ENCODE measurements around the gene MYRFL.
A peak's percentile ranks its signal among the peaks of the same experiment; 100 is the strongest.

The MYRFL gene

GRCh38 chr12:69888901-69889300 lies 63.9 kb downstream of the MYRFL start:
- no peaks in the 10 kb centered on the region for H3F3A ChIP-seq (ENCODE audit: insufficient read depth, low read length)
- H3K9me2 ChIP-seq (ENCODE audit: low read depth, low read length) = no peaks in the 10 kb centered on the region
- TF ChIP-seq CTCF (IDR thresholded peaks at IDR 0.05; ENCODE audit: low read length) = no peak
- no peak for TF ChIP-seq EZH2 (IDR thresholded peaks at IDR 0.05; ENCODE audit: borderline replicate concordance, low read length)
- no peaks in the 10 kb centered on the region for H3K36me3 ChIP-seq (ENCODE audit: insufficient read depth, low read length)
- peaks cover 30% of the 10 kb centered on the region for H3K4me1 ChIP-seq (ENCODE audit: insufficient read depth, low read length, severe bottlenecking)
- H3K4me3 ChIP-seq (ENCODE audit: low read depth, low read length, poor library complexity, severe bottlenecking) = no peak overlapping the region
- H3K27me3 ChIP-seq (ENCODE audit: insufficient read depth, low read length) = no peaks in the 10 kb centered on the region
- H4K20me1 ChIP-seq (ENCODE audit: insufficient read depth, low read length) = no peaks in the 10 kb centered on the region
- H3K9me3 ChIP-seq (ENCODE audit: low read length) = no peaks in the 10 kb centered on the region
- no peak overlapping the region for H3K9ac ChIP-seq (ENCODE audit: low read length)
- H3K27ac ChIP-seq (ENCODE audit: low read depth, low read length, poor library complexity, severe bottlenecking) = no peak overlapping the region
- H2AFZ ChIP-seq (ENCODE audit: low read length) = no peak overlapping the region
- no peaks in the 10 kb centered on the region for H3K79me2 ChIP-seq (ENCODE audit: insufficient read depth, low read length)
- no peak overlapping the region for H3K4me2 ChIP-seq (ENCODE audit: low read length)

- H2AFZ ChIP-seq (ENCODE audit: low read length) = no peak overlapping the region
- H3K9me2 ChIP-seq (ENCODE audit: low read depth, low read length) = no peaks in the 10 kb centered on the region
- H4K20me1 ChIP-seq (ENCODE audit: insufficient read depth, low read length) = no peaks in the 10 kb centered on the region
- no peak overlapping the region for H3K4me3 ChIP-seq (ENCODE audit: low read depth, low read length, poor library complexity, severe bottlenecking)
- H3K9me3 ChIP-seq (ENCODE audit: low read length) = no peaks in the 10 kb centered on the region
- H3K27me3 ChIP-seq (ENCODE audit: insufficient read depth, low read length) = no peaks in the 10 kb centered on the region
- TF ChIP-seq EZH2 (IDR thresholded peaks at IDR 0.05; ENCODE audit: borderline replicate concordance, low read length) (no peak), CTCF (IDR thresholded peaks at IDR 0.05; ENCODE audit: low read length) (no peak)
- no peaks in the 10 kb centered on the region for H3K79me2 ChIP-seq (ENCODE audit: insufficient read depth, low read length)
- H3F3A ChIP-seq (ENCODE audit: insufficient read depth, low read length) = no peaks in the 10 kb centered on the region
- H3K4me2 ChIP-seq (ENCODE audit: low read length) = no peak overlapping the region
- H3K36me3 ChIP-seq (ENCODE audit: insufficient read depth, low read length) = no peaks in the 10 kb centered on the region
- peaks cover 48% of the 10 kb centered on the region for H3K4me1 ChIP-seq (ENCODE audit: insufficient read depth, low read length, severe bottlenecking)
- no peak overlapping the region for H3K9ac ChIP-seq (ENCODE audit: low read length)
- peak overlapping the region; percentile 31 for H3K27ac ChIP-seq (ENCODE audit: low read depth, low read length, poor library complexity, severe bottlenecking)
Observed at GRCh38 chr12:69894800-69895383, 69.9 kb downstream of the MYRFL start.

GRCh38 chr12:69896653-69897381 lies 71.8 kb downstream of the MYRFL start:
- no peaks in the 10 kb centered on the region for H3K36me3 ChIP-seq (ENCODE audit: insufficient read depth, low read length)
- peaks cover 67% of the 10 kb centered on the region for H3K4me1 ChIP-seq (ENCODE audit: insufficient read depth, low read length, severe bottlenecking)
- TF ChIP-seq CTCF (IDR thresholded peaks at IDR 0.05; ENCODE audit: low read length) = no peak
- TF ChIP-seq EZH2 (IDR thresholded peaks at IDR 0.05; ENCODE audit: borderline replicate concordance, low read length) = no peak
- H3K4me3 ChIP-seq (ENCODE audit: low read depth, low read length, poor library complexity, severe bottlenecking) = no peak overlapping the region
- no peak overlapping the region; the same call in 1 of the 2 replicates for H3K9ac ChIP-seq (ENCODE audit: low read length)
- H3K79me2 ChIP-seq (ENCODE audit: insufficient read depth, low read length) = no peaks in the 10 kb centered on the region
- H3K9me2 ChIP-seq (ENCODE audit: low read depth, low read length) = no peaks in the 10 kb centered on the region
- peak overlapping the region; percentile 56; the same call in 1 of the 2 replicates for H2AFZ ChIP-seq (ENCODE audit: low read length)
- H3K4me2 ChIP-seq (ENCODE audit: low read length) = no peak overlapping the region
- H3F3A ChIP-seq (ENCODE audit: insufficient read depth, low read length) = no peaks in the 10 kb centered on the region
- peak overlapping the region; percentile 98 for H3K27ac ChIP-seq (ENCODE audit: low read depth, low read length, poor library complexity, severe bottlenecking)
- no peaks in the 10 kb centered on the region for H3K27me3 ChIP-seq (ENCODE audit: insufficient read depth, low read length)
- H3K9me3 ChIP-seq (ENCODE audit: low read length) = no peaks in the 10 kb centered on the region
- no peaks in the 10 kb centered on the region for H4K20me1 ChIP-seq (ENCODE audit: insufficient read depth, low read length)

Data from OCI-LY1 (cell line).